GM18507 (cell line): ENCODE results near the gene DBNDD2.

Experiments used
- DNase-seq: peaks from one replicate; pipeline ENCODE4 v3.0.0; 2011; ENCODE audit warnings: low read depth; ENCODE audit not compliant: insufficient read length; ENCODE audit errors: extremely low spot score
- FAIRE-seq: peaks from 2 replicates; lab custom pipeline; 2011; peaks lifted over from hg19 to GRCh38; lab: Jason Lieb, UNC

Gene DBNDD2, protein sequence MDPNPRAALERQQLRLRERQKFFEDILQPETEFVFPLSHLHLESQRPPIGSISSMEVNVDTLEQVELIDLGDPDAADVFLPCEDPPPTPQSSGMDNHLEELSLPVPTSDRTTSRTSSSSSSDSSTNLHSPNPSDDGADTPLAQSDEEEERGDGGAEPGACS

DNA sequence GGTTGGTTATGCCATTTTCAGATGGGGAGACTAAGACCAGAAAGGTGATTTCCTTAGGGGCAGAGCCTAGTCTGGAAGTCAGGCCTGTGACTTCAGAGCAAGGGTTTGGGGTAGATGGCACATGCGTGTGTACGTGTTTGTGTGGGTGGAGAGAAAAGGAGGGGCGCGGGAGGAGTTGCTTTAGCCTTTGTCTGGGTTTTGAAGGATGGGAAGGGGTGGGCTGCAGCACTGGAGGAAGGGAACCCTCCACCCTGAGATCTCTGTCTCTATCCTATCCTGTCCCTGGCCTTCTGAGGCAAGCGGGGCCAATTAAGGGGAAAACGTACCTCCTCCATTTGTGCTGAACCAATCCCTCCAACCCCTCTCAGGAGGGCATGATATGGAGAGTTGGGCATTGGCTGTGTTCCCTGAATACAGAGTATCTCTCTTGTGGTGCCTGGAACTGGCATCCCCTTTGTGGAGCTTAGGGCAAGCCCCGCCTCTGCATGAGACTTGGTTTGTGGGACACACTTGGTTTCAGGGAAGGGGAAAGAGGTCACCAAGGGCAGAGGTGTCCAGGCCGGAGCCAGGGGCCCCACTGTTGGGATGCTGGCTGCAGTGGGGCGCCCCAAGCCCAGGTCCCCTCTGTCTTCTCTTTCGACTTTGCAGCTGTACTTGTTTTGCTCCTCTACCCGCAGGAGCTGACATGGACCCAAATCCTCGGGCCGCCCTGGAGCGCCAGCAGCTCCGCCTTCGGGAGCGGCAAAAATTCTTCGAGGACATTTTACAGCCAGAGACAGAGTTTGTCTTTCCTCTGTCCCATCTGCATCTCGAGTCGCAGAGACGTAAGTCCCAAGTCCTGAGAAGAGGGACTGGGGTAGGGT, at the start of gene DBNDD2:
TSS of gene DBNDD2 (plus strand) at position 507 of the 863 bp plus-strand sequence. CDS start at position 686, 179 bp downstream.
- no peak for DNase-seq
- FAIRE-seq, result no peak

DNA sequence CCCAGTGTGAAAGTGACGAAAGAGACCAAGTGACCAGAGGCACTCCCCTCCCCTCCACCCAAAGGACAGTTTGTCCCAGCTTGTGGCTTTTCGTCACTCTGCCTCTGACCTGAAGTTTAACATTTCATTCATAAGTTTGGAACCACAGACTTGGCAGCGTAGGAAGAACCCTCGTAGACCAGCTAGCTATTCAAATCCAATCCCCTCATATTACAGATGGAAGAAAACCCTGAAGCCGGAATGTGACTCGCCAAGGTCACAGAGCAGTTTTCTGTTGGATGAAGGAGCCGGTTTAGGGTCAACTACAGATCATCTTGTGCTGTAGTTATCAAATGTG, 49.1 kb upstream of the DBNDD2 start:
- DNase-seq (no peak), FAIRE-seq (no peak)

DNA sequence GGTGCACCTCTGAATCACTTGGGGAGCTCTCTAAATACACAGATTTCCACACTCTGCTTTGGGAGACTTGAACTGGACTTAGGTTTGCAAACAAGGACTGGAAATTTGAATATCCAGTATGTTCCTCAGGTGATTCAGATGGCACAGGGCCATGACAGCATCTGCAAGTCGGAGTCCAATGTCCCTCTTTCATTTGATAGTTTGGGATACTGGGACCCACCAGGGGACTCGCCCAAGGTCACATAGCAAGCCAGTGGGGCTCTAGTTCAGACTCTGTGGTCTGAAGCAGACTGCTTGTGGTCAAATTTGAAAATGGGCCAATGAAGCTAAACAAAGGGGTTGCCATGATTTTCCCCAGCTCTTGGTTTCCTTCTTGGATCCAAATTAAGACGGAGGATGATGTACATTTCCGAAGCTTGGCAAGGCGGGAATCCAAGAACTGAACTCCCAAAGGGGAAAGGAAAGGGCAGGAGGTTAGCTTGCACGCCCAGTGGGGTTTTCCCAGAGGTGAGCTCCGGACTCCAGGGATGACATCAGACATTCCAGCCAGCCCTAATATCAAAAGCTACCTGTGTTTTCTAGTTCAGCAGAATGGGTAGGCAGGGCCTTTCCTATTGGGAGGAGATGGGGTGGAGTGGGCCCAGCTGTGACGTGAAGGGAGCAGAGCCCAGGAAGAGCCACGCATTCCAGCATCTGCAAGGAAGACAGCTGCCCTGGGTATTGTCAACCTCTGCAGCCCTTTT, 48.5 kb upstream of the DBNDD2 start:
- no peak for FAIRE-seq
- DNase-seq, result no peak

DNA sequence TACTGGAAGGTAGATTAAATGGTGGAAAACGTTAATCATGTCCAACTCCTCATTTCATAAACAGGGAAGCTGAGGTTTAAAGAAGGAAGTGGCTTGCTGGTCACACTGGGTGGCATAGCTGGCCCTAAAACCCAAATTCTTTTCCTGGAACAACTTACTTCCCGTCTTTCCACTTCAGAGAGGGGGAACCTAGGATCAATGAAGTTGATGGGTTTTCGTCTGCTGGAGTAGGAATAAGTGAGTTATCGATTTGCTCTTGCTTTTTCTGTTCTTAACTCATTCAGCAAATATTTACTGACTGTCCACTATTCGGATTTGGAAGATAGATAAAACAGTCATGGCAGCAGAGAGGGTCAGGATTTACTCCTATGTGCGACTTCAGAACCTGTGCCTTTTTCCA, 46.3 kb upstream of the DBNDD2 start:
- DNase-seq (no peak), FAIRE-seq (no peak)

DNA sequence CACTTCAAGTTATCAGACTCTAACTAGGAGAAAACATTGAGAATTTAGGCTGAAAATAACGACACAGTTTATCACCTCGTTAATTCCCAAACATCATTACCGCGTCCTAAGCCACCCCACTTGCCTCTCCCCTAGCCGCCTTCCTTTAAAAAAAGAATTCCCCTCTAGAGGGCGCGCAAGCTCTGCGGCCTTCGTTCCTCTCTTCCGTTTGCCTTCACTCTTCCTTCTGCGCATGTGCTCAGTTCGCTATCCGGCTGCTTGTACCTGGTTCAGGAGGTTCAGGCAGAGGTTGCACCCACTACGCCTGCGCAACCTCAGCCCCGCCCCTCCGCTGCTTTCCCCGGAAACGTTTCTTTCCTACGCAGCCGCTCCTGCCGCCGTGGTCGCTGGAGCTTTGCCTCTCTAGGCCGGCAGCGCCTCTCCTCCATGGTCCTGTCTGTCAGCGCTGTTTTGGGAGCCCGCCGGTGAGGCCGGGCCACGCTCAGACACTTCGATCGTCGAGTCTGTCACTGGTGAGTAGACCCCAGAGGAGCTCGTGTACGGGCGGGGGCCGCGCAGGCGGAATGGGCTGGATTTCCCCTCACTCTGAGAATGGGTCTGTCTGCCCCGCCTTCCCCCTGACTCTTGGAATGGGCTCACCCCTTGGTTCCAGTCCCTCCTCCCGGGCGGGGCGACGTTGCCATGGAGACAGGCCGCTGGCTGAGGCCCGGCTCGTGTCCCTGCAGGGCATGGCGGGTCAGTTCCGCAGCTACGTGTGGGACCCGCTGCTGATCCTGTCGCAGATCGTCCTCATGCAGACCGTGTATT, 45.1 kb upstream of the DBNDD2 start, which contains the start of gene SYS1:
TSS of gene SYS1 (plus strand) at position 353 of the 807 bp plus-strand sequence. CDS start at position 729, 376 bp downstream.
- peak; percentile 95 for FAIRE-seq
- peak; percentile 90 for DNase-seq

DNA sequence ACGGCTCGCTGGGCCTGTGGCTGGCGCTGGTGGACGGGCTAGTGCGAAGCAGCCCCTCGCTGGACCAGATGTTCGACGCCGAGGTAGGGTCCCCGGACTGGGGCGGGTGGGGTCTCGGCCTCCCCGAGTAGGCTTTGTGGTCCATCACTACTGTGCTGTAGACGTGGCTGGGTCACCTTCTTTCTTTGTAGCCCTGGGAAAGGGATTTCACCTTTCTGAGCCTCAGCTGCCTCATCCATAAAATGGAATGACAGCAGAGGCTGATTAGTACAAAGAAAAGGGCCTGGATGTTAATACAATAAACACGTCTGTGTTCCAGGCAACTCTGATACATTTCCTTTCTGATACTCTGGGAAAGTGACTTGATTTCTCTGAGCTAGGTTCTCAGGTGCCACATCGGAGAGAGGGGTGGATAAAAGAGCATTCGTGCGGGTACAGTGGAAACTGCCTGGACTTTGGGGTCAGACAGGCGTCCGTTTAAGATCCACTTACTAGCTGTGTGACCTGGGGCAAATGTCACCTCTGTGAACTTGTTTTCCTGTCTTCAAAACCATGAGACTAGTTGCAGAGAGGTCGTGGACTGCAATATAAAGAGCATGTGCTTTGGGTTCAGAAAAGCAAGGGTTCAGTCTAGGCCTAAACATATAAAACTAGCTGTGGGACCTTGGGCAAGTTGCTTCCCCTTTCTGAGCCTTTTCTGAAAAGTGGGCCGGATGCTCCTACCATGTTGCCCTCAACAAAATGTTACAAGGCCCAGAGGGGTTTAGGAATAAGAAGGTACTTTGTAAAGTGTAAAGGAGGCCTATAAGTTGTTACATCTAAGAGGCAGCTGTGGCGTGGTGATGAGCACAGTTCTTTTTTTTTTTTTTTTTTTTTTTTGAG, 44.2 kb upstream of the DBNDD2 start:
- DNase-seq (no peak), FAIRE-seq (no peak)

DNA sequence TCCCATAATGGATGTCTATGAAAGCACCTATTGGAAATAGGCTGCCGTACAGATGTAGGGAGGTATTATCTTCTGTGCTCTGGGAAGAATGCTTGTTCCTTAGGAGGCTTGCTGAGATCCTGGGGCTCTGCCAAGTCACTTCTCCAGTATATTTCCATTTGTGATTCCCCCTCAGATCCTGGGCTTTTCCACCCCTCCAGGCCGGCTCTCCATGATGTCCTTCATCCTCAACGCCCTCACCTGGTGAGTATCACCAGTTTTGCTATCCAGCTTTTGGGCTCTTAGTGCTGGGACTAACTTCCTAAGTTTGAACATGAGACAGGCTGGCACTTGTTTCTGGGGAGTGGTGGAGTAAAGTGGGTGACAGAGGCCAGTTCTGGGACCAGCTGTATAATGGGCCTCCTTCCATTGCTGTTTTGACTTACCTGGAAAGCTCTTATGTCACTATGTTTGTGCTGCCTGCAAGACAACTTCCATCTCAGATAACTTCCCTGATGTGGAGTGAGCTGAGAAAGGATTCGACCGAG, 42.6 kb upstream of the DBNDD2 start:
- DNase-seq (no peak), FAIRE-seq (no peak)

DNA sequence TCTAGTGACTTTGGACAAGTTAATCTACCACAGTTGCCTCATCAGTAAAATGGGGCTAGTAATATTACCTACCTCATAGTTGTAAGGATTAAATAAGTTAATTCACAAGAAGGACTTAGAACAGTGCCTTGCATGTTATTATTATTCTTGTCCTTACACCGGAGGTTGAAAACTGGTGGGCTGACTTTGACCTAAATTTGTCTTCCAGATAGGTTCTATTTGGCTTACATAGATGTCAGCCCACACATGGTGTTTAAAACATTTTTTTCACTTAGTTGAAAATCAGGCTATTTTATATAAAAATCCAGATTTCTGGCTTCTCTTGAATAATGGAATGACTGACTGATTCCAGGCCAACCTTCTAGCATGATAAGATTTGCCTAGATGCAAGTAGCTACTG, 41.9 kb upstream of the DBNDD2 start:
- FAIRE-seq (no peak), DNase-seq (no peak)

DNA sequence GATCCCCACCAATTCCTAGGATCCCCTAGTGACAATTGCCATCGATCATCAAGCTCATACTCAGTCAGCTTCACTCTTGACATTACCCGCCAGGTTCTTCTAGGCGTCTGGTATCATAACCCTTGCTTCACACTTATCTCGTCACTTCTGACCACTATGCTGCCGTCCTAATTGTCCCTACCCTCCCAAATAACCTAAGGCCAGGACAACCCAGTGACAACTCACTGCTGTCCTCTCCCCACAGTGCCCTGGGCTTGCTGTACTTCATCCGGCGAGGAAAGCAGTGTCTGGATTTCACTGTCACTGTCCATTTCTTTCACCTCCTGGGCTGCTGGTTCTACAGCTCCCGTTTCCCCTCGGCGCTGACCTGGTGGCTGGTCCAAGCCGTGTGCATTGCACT, 41.5 kb upstream of the DBNDD2 start:
- no peak for FAIRE-seq
- no peak for DNase-seq

DNA sequence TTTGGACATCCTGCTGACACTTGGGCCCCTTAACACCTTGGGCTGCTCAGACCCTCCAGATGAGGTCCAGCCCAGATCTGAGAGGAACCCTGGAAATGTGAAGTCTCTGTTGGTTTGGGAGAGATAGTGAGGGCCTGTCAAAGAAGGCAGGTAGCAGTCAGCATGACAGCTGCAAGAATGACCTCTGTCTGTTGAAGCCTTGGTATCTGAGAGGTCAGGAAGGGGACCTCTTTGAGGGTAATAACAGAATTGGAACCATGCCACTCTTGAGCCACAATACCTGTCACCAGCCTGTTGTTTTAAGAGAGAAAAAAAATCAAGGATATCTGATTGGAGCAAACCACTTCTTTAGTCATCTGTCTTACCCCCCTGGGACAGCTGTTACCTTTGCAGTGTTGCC, 41.0 kb upstream of the DBNDD2 start:
- DNase-seq (no peak), FAIRE-seq (no peak)

DNA sequence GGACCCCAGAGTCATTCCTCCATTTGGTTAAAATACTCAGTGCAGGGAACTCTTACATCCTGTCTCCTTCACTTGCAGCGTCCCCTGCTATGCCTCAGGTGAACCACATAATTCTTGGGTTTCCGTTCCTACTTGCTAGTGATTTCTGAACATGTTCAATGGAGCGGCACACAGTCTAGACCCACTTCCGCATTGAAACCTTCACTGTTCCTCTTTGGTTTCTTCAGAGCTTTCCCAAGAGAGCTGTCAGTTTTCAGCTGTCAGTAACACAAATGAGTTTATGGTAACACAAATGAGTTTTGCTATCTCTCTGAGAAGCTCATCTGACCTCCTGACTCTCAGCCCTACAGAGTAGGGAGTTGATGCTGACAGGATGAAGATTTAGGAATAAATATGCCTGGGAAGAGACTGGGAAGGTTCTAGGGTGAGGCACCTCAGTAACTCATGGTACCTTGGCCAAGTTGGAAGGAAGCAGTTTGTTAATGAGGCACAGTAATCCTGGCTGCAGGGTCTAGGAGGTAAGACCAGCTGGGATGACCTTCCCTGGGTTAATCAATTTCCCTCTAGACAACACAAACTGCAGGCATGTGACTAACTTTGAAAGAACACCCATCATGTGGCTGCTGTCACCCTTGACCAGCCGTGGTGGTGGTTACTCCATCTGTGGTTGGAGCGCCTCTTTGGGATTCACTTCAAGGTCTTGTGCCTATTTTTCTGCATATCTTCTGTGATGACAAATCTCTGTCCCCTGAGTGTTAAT, 39.7 kb upstream of the DBNDD2 start:
- FAIRE-seq (peak; percentile 97), DNase-seq (peak; percentile 70)

DNA sequence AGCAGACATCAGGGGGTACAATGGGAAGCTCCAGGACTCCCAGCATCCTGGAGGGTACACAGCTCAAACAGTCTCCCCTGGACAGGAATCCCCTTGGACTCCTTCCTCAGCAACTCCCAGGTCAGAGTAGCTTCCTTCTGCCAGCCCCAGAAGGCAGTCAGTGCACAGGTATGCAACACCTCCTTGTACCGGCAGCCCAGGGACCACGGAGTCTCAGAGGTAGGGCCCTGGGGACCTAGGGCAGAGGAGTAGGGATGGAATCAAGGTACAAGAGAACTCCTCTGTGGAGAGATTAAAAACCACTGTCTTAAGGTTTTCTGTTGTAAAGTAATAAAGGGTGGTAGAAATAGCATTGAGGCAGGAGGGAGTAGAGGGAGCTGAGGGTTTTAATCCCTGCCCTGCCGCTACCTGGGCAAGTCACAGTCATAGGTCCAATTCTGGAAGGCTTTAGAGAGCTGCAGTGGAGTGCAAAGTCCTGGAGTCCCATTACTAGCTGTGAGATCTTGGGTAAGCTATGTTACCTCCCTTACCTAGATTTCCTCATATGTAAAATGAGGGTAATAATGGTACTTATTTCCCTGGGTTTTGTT, 37.4 kb upstream of the DBNDD2 start:
- DNase-seq (no peak), FAIRE-seq (no peak)

DNA sequence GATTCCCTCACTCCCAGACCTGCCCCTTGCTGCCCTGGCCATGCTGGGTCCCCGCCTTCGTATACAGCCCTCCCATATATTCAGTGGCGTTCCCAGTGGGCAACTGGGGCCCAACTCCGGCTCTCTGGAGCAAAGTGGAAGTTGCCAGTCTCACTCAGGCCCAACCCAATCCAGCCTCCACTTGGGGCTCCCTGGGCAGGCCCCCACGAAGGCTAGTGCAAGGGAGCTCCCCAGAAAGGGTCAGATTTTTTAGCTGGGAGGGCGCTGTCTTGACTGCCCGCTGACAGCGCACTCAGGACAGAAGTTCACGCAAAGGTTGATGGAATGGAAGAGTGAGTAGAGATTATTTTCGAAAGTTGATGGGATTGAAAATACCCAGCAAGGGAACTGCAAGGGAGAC, 35.8 kb upstream of the DBNDD2 start:
- DNase-seq, result no peak
- no peak for FAIRE-seq

DNA sequence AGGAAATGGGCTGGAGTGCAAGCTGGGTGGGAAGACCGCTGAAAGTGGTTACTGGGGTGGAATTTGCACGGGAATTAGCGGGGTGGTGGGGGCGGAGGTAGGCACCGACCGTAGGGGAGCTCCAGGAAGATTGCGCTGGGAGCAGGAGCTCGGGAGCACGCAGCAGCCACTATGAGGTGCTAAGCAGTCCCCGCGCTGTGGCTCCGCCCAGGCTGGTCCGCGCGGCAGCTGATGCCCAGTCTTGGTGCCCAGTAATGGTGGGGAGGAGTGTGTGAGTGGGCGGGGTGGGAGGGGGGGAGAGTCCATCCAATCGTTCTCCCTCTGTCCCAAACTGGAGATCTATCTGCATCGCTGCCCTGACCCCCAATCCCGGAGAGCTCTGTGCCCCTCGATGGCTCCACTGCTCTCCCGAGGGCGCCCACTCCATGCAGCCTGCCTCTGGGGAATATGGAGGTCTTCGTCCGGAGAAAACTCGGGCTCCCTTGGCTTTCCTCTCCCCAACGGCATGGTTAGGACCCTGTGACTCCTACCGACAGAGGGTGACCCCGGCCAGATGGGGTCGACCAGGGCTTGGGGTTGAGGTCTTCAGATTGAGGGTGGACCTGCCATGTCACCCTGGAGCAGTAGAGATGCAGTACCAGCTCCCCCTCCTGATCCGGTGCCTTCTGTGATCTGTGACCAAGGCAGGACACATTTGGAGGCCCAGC, 35.3 kb upstream of the DBNDD2 start:
- no peak for FAIRE-seq
- DNase-seq, result no peak

DNA sequence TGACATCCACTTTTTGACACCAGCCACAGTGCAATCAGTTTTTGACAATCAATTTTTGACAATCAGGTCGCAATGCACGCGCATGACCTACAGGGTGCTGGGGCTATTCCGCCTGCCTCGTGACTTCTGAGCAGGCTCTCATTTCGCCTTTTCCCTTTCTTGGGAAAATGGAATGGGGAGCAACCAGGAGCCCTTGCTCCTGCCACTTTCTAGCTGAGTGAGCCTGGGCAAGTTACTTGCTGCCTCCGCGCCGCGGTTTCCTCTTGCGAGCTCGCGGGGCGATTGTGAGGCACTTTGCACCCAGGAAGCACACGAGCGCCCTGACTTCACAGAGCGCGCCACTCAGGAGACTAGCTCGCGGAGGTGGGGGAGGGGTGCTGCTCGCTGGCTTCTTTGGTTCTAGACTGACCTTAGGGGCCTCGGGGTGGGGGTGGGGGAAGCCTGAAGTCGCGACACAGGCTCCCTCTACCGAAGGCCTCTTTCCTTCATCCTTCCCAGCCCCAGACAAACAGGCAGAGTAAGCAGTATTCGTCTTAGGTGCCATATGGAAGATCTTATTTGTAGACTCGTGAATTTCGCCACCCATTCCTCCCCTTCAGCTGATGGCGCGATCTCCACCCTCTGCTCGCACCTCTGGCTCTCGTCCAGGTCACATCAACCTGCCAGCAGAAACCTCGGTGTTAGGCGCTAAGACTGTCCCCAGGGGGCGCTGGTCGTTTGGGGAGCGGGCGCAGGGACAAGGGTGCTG, 34.6 kb upstream of the DBNDD2 start:
- DNase-seq, result peak; percentile 64
- FAIRE-seq, result peak; percentile 87

DNA sequence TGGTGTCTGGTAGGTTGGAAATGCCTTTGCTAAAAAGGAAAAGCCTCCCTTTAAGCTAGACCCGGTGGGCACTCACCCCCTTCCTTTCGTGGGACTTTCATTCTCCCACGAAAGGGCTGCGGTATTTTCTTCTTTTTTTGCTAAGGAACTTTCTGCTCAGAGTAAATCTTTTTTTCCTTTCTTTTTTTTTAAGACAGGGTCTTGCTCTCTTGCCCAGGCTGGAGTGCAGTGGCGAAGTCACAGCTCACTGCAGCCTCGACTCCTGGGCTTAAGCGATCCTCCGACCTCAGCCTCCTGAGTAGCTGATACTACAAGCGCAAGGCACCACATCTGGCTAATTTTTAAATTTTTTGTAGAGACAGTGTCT, 34.0 kb upstream of the DBNDD2 start:
- no peak for DNase-seq
- no peak for FAIRE-seq
